Sciatic nerve (tissue), 2 donors: Measurements from ENCODE around the gene ZNF462. TPM values are rescaled to one million over a fixed set of nuclear protein-coding genes. Genes with fewer than 3 reads are reported as not detected.
"Not testable (repeated sequence)": the region's sequence is repeated elsewhere in the genome, so short reads cannot be mapped to it uniquely, and the experiment has no call there.

ENCODE experiments used
- ATAC-seq: fragments of 200-7000 bp; cut with Tn5 transposase; one replicate; pipeline ENCODE4 v1.9.1; 2020; ENCODE audit warnings: mild to moderate bottlenecking, moderate library complexity
- DNase-seq: peaks from one replicate; pipeline ENCODE4 v3.0.0-alpha.2; 2020; ENCODE audit warnings: low spot score
- intact Hi-C: fragments of 100-400 bp; cut with DNase I; formaldehyde crosslinking; loops from one replicate; pipeline ENCODE4 v1.14.2; 2022
- total RNA-seq: library from RNA; stranded (reverse); fragmentation: NEBNext Ultra II Directional; extraction: Animal tissue kit (Norgen Biotek cat#: 25700); gene quantifications from one replicate; pipeline ENCODE4 v1.2.1, GENCODE V29; 2021
- donor health status: DM: no; HTN: no; CAD: no.
- donor health status: DM: no; HTN: no; CAD: no.

The ZNF462 gene
- total RNA-seq, 1 donor from 2014 or later, result 51.1 TPM

GRCh38 chr9:106880081-106880480 lies 17.1 kb downstream of the ZNF462 start:
- ATAC-seq (no peak), DNase-seq (no peak)
- intact Hi-C loops, result no loop called here

DNA sequence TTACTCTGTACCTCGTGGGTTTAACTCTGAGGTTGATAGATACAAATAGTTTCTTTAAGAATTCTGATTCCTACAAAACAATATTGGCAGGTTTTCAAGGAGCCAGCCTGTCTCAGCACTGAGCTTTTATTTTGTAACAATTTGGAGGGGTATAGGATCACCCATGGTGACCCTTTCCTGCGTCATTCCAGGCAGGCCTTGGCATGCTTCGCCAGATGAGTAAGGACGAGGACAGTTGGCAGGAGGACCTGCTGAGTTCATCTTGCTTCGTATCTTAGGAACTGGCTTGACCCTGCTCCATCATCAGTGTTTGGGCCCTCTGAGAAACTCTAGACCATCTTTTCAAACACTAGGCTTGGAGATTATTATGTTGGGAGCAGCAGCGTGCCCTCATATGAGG lies 17.9 kb downstream of the ZNF462 start:
- ATAC-seq, result no peak
- intact Hi-C loops, result no loop called here
- DNase-seq, result no peak

DNA sequence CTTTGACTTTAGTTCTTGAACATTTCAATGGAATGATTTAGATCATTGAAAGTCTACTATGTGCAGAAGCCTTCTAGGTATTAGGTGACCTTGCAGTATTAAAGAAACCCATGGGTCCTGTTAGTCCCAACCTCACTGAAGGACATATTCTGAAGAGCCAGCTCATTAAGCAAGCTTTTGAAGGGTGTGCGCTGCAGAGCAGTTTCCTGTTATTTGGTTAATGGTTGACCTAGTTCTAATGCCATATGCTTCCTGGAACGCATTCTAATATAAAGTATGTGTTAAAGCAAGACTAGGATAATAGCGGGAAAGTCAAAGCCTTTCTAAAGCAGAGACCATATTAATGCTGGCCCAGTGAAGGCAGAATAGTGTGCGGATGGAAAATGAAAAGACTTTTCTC lies 20.1 kb downstream of the ZNF462 start:
- ATAC-seq, result no peak
- intact Hi-C loops, result no loop called here

DNA sequence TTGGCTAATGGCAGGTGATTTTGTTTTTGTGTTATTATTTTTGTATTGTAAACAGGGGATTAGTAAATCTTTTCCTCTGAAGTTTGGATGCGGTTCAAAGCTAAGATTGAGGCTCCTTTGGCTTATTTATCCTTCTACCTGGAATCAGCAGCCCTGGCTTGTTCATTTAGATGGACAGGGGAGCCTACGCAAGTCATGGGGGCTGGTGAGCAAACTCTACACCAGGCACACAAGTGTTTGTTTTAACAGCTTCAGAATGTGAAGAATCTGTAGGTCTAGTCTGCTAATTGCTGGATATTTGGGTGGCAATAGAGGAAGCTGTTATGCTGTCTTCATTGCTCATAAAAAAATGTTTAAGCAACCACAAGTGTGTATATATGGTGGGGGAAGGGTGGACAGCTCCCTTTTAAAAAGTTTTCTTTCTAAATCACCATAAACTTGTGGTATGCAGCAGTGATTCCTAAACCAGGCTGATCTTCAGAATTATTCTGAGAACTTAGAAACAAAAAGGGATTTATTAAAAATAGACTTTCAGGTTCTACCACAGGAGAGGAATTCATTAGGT lies 20.7 kb downstream of the ZNF462 start:
- DNase-seq, result no peak
- no peak for ATAC-seq
- intact Hi-C loops, result no loop called here

More for the DNA sequence above, 20.1 kb downstream of the ZNF462 start:
- DNase-seq, result no peak

GRCh38 chr9:106885451-106885850 lies 22.5 kb downstream of the ZNF462 start:
- ATAC-seq (no peak), DNase-seq (no peak)
- intact Hi-C loops, result no loop called here

DNA sequence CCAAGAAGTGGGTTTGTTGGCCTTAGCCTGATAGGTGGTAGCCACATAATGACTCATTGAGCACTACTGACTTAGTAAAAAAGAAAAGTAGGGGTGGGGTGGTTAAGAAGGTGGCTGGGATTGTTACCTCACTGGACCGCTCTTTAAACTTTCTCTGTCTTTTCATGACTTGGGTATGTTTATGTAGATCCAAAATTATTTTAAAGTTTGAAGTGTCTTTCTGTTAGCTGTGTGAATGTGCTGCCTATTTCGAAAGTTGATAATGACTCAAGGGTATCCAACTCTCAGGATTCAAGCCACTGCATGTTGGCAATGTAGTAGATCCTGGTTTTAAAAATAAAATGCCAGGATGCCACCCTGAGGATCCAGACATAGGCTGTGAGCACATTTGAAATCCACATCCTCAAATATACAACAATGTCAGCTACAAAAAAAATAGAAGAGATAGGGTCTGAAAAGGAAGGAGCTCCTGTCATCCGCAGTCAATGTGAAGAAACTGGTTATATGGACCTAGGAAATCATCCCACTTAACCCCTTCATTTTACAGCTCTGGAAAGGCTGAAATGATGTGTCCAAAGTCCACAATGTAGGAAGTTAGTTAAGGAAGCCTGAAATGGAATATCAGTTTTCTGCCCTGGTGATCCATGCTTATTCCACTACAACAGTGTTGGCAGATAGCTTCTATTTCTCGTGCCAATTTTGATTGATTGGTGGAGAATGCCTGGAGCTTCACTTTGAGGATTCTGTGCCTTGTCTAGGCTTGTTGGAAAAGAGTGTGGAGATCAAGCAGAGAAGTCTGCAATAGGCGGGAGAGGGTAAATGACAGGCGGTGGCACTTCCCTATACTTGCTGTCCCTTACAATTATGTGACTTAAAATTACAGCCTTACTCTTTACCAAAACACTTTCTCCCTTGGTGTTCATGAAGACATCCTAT lies 23.4 kb downstream of the ZNF462 start:
- no peak for ATAC-seq
- DNase-seq, result no peak
- intact Hi-C loops, result no loop called here

GRCh38 chr9:106887066-106887465 lies 24.1 kb downstream of the ZNF462 start:
- ATAC-seq (no peak), DNase-seq (no peak)
- intact Hi-C loops, result no loop called here

GRCh38 chr9:106889061-106889590 lies 26.2 kb downstream of the ZNF462 start:
- ATAC-seq, result no peak
- DNase-seq, result no peak
- intact Hi-C loops, result no loop called here

DNA sequence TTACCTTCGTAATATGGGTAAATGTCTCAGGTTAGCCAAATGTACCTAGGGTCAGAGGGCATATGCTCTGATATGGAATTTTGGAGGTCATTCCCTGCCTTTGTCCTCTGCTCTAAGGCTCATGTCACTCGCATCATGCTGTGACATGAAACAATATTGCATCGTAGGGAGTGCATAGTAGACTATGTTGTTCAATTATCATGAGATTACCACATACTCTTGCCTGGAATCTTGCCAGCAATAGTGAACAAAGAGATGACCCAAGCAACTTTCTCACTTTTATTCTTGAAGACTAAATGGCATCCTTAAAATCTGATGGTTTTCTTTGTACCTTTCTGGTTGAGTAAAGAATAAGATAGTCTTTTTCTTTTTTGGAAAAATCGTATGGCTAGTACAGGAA lies 27.6 kb downstream of the ZNF462 start:
- ATAC-seq (no peak), DNase-seq (no peak)
- intact Hi-C loops, result no loop called here

DNA sequence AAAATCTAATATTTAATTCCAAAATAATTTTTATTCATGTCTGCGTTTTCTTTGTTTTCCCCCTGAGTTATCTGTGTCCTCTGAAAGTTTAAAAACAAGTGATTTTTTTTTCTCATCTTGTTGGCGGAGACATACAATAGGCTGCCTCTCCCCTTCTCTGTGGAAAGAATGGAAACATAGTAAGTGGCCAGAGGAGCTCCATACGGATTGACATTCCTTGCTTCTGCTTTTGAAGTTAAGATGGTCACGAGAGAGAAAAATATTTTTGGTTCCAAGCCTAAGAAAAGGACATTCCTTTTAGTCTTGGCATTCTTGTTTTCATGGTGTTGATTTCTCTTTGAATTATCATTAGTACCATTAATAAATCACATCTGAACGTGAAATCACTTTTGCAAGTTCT lies 28.3 kb downstream of the ZNF462 start:
- intact Hi-C loops, result no loop called here
- ATAC-seq, result no peak
- no peak for DNase-seq

DNA sequence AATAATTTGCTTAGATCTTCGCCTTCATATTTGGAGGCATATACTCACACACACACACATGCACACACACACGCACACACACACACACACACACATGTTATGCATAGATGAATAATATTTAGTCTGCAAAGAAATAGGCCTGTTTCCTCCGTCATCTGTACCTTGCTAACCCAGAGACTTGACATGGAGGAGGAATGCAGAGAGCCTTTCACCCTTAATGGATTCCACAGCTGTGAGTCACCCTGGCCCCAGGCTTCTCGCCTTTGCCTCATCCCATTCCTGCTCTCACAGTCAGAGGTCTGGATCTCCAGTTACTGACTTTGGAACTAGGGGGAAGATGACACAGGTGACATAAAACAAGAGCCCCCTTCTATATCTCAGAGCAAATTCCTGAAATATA lies 29.7 kb downstream of the ZNF462 start:
- intact Hi-C loops, result no loop called here
- ATAC-seq (peak; percentile 80), DNase-seq (no peak)

DNA sequence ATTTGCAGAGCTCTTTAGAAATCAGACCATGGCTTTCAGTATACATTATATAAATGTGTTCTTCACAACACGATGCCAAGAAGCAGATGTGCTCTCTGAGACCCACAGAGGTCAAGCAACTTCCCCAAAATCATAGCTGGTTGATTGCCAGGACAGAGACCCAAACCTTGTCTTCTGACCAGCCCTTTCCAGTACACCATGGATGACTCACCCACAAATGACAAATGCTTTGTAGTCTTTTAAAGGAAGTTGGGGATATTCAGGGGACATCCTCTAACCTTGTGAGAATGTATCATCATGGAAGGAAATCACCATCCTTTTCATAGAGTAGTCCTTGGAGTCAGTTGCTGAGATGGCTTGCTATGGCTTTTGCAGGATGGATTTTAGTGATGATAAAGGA lies 30.1 kb downstream of the ZNF462 start:
- ATAC-seq (no peak), DNase-seq (no peak)
- intact Hi-C loops, result no loop called here

DNA sequence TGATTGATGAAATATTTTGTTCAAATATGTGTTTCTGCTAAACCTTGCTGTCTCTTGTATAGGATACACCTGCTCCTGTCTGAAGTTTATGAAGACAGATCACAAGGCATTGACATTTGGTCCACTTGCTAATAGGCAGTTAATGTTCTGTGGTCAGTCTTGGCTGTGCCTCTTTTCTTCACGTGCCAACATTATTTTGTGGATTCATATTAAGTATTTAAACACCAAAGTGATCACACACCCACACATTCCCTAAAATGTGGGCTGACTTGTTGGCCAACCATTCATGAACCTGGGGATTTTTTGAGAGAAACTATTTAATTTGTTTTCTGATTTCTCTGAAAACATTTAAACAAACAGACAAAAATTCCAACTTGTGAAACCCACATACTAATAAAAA lies 33.7 kb downstream of the ZNF462 start:
- ATAC-seq, result no peak
- intact Hi-C loops, result no loop called here
- no peak for DNase-seq

DNA sequence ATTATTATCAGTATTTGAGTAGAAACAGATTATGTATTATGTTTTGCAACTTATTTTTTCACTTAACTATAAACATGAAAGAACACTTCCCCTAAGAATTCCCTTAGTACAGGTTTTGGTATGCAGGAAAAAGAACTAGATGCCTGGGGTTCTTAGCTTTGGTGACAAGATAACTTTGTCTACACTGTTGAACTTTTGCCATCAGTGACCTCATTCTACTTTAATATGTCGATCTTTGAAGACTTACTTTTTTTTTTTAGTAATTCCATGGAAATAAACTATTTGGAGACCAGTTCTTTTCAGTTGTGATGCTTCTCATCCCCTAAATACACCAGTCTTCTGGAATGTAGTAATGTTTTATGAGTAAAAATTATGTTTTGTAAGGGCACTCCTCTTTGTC lies 34.3 kb downstream of the ZNF462 start:
- intact Hi-C loops, result no loop called here
- DNase-seq (no peak), ATAC-seq (no peak)

DNA sequence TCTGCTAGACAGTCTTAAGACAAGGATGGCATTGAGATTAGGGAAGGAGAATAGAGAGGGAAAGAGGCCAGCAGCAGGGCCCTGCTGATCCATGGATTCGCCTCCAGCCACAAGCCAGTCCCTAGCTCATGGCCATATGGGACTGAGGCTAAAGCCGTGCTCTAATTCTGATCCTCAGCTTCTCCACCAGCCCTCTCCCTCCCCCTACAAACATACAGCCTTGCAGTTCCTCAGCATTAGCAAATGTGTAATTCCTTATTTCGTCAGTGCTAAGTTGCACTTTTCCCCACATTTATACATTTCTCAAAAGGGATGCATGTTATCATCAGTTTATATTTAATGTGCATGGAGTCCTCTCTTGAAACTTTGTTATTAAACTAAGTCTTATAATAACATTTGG lies 34.8 kb downstream of the ZNF462 start:
- no peak for ATAC-seq
- no peak for DNase-seq
- intact Hi-C loops, result no loop called here

DNA sequence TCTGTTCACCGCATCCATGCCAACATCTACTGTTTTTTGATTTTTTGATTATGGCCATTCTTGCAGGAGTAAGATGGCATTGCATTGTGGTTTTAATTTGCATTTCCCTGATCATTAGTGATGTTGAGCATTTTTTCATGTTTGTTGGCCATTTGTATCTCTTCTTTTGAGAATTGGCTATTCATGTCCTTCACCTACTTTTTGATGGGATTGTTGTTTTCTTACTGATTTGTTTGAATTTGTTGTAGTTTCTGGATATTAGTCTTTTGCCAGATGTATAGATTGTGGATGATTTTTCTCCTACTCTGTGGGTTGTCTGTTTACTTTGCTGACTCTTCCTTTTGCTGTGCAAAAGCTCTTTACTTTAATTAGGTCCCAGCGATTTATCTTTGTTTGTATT lies 37.6 kb downstream of the ZNF462 start:
- intact Hi-C loops, ATAC-seq, DNase-seq: not testable (repeated sequence)

DNA sequence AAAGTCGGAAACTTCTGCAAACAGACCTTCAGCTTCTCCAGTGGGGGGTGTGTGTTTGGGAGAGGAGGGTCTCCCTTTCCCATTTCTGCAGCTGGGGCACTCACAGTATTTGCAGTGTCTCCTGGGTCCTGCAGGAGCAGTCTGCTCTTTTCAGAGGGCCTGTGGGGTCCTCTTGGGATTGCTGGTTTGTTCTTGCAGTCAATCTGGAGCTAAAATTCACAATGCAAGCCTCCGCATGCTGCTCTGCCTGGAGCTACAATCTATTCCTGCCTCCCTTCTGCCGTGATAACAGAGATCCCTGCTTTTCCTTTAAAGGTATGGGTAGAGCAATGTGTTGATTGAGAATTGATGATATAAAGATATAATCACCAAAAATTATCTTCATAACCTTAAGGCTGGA lies 43.2 kb downstream of the ZNF462 start:
- intact Hi-C loops, result no loop called here
- ATAC-seq (no peak), DNase-seq (no peak)

DNA sequence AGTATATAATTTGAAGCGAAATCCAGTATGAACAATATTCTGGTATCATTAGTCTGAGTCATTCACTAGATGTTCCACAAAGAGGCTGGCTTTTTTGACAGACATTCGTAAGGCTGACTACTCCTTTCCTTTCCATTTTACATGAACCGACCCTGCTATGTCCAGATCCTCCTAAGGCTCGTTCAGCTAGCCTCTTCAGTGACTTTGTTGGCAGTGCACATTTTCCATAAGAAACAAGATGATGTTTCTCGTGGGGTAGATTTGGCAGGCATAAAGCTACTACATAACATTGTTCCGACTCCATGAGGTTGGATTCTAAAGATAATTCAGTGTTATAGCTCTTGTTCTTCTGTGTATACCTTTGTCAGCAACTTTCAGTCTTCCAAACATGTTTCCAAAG lies 49.0 kb downstream of the ZNF462 start:
- no peak for DNase-seq
- intact Hi-C loops, result no loop called here
- ATAC-seq, result no peak

DNA sequence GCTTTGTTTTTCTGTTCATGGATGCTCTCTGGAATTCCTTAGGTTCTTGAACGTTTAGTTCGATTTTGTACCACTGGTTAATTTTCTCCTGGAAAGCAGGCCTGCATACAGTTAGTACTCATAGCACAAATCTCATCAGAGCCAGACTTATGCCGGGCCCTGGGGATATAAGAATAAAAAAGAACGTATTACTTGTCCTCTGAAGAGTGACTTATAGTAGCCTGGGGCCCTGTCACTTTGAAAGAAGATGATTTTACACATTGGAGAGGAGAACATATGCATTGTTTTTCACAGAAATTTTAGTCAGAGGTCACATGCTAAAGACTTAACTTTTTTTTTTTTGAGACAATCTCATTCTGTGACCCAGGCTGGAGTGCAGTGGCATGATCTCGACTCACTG lies 50.3 kb downstream of the ZNF462 start:
- DNase-seq (no peak), ATAC-seq (no peak)
- intact Hi-C loops, result no loop called here

DNA sequence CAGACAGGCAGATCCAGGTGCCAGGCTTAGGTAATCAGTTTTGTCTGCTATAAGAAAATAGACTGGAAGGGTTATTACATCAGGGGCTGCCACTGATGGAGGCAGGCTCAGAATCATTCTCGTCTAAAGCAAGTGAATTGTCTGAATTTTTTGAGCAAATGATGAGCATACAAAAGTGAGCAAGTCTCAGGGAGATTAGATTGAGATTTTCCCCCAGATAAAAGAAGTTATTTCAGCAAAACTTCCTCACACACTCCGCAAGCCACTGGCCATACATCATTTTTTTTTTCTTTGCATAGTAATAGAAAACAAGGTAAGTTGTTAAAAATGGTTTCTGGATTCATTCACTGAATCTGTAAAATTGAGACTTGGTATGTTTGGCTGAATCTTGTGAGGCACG lies 52.9 kb downstream of the ZNF462 start:
- DNase-seq (no peak), ATAC-seq (no peak)
- intact Hi-C loops, result no loop called here
